Myocyte (in vitro differentiated cells): ENCODE data around the gene FMN1. TPM values are rescaled to one million over a fixed set of nuclear protein-coding genes. Genes with fewer than 3 reads are reported as not detected.

Source experiments
- DNase-seq: peaks from one replicate; pipeline ENCODE4 v3.0.0-alpha.2; 2012; ENCODE audit warnings: low read depth
- total RNA-seq: library from RNA; depleted of rRNA; stranded (reverse); fragments of >200 nt; gene quantifications from 2 replicates; pipeline ENCODE4 v1.2.3, GENCODE V29; 2014

The FMN1 gene
- total RNA-seq, 1 donor from 2014 or later: 26.6 TPM

- DNase-seq: no peak
Observed at GRCh38 chr15:32944431-32944830, 250.1 kb downstream of the FMN1 start.

DNA sequence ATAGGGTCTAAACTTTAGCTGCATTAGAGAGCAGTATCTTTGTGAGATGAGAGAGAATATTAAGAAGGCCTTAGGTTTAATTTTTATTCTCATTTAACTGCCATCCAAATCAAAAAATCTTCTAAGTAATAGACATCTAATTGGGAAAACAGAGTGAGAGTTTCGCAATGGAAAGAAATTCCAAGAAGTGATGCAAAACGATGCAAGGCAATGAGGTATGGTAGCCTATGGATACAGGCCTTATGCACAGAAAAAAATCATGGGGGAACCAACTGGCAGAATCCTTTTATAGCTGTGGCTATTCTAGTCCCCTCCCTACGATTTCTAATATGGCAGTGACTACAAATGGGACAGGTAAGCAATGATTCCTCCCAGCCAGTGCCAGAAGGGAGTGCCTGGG lies 250.8 kb downstream of the FMN1 start:
- DNase-seq: no peak

- peak; percentile 16 for DNase-seq
Observed at GRCh38 chr15:32942401-32942841, 252.1 kb downstream of the FMN1 start.

DNA sequence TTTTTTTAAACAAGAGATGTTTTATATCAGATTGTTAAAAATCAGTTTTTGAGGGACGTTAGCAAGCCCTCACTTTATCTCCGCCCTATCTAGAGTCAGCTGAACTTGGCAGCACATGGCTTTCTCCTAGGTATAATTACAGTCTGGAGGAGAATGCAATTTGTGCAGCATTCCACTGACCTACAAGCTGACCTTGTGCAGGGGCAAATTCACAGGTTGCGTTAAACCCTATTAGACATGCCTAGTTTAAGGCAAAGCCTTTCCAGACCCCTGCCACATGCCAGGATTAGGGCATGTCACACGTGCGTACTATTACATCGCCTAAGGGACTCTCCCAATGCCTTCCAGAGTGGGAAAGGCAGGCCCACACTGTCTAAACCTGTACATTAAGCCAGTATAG lies 252.7 kb downstream of the FMN1 start:
- no peak for DNase-seq

- no peak for DNase-seq
Observed at GRCh38 chr15:32936976-32937375, 257.5 kb downstream of the FMN1 start.

GRCh38 chr15:32936283-32936918 lies 258.1 kb downstream of the FMN1 start:
- DNase-seq: no peak

- no peak for DNase-seq
Observed at GRCh38 chr15:32935139-32935538, 259.4 kb downstream of the FMN1 start.

- DNase-seq: no peak
Observed at GRCh38 chr15:32933236-32933635, 261.3 kb downstream of the FMN1 start.

GRCh38 chr15:32928876-32929275 lies 265.6 kb downstream of the FMN1 start:
- no peak for DNase-seq

- DNase-seq: no peak
Observed at GRCh38 chr15:32927124-32927523, 267.4 kb downstream of the FMN1 start.

- DNase-seq: peak; percentile 19
Observed at GRCh38 chr15:32923176-32923575, 271.3 kb downstream of the FMN1 start.

- no peak for DNase-seq
Observed at GRCh38 chr15:32922541-32922940, 272.0 kb downstream of the FMN1 start.

DNA sequence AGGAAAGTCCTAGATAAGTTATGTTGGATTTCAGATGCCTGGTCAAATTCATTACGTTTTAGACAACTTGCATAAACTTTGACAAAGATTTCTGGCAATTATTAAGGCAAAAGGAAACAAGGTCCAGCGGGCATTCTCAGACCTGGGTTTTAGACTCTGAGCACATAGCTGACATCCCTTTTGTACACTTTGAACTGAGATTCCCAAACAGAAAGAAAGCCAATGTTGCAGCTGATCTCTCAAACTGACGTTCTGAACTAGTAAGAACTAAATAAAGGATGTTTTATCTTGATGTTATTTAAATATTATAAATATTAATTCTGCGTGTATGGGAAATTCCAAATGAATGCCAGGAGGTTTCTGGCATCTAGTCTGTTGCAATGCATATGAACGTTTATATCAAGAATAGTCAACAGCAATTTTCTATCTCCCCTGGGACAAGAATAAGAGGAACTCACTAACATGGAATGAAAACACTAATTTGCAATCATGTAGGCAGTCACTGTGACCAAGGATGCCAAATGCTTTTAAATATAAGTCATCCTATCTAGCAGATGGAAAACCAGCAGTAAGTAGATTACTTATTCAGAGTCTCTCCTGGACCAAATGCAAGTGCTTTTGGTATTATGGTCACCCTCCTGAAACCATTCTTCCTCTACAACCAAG lies 274.6 kb downstream of the FMN1 start:
- DNase-seq: peak; percentile 34

- no peak for DNase-seq
Observed at GRCh38 chr15:32918547-32918946, 276.0 kb downstream of the FMN1 start.

- DNase-seq: no peak
Observed at GRCh38 chr15:32910839-32911238, 283.7 kb downstream of the FMN1 start.

DNA sequence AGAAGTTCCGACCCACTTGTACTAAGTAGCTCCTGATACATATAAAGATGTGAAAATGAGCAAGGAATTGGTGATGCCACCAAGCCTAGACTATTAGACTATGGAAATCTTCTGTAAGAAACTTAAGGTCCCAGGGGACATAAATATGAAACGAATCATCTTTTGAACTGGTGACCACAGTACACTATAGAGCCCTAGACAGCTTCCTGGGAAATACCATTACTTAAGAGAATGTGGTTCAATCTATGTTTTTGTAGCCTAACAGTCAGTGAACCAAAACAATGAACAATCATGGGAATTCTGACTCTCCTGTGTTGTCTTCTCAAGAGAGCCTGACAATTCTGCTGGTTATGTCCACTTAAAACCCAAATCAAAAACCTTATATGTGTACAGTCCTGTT lies 285.1 kb downstream of the FMN1 start:
- DNase-seq: no peak

GRCh38 chr15:32908872-32909271 lies 285.6 kb downstream of the FMN1 start:
- DNase-seq: no peak

- DNase-seq: no peak
Observed at GRCh38 chr15:32908135-32908801, 286.2 kb downstream of the FMN1 start.

- peak; percentile 42 for DNase-seq
Observed at GRCh38 chr15:32905481-32905880, 289.0 kb downstream of the FMN1 start.

DNA sequence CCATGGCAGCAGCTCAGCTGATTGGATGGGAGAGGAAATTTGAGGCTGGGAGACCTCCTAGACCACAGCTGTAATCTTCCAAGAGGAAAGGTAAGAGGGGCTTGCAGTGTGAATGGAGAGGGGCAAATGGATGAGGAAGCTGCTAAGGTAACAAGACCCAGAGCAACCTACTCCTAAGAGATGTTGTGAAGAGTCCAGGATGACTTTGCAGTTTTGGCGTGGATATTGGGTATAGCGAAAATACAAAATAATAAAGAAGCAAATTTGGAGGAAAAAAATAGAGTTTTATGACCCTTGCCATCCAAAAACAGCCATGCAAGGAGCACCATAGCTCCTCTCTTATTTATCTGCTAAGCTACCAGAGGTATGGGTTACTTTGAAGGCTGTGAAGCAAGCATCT lies 290.1 kb downstream of the FMN1 start:
- DNase-seq: no peak

- no peak for DNase-seq
Observed at GRCh38 chr15:32903591-32904290, 290.8 kb downstream of the FMN1 start.

DNA sequence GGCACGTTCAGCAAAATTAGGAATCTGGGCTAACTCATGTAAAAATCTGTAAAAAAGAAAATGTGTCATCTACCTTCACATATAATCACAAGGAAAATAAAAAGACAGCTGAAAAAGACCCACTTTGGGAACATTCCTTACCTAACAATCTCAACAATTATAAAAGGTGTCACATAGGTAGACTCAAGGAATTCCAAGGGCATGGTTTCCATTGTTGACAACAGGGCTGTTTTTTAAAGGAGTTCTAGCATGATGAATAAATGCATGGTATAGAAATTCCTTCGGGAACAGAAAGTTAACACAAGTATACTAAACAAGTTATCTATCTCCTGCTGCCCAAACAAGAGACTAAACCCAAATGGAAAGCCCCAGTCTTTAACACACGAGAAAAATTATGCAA lies 292.5 kb downstream of the FMN1 start:
- DNase-seq: no peak
